Iris pigment epithelial cell (primary cell): ENCODE data around the gene RGP1.
A peak's percentile ranks its signal among the peaks of the same experiment; 100 is the strongest.

Experiments
- DNase-seq: peaks from one replicate; pipeline ENCODE4 v3.0.0-alpha.2; 2011; ENCODE audit warnings: low read depth

RGP1 gene

GRCh38 chr9:35748858-35749514 lies at the start of gene RGP1, which contains the start of gene GBA2:
RGP1 (plus strand) TSS chr9:35749287; CDS start chr9:35749756, 469 bp downstream.
GBA2 (minus strand) TSS chr9:35749228; CDS start chr9:35748704, 524 bp downstream.
- DNase-seq: peak; percentile 61

- DNase-seq: no peak
Observed at GRCh38 chr9:35700031-35700430, 49.1 kb upstream of the RGP1 start.

GRCh38 chr9:35700942-35701341 lies 48.1 kb upstream of the RGP1 start:
- DNase-seq: no peak

GRCh38 chr9:35702696-35703095 lies 46.4 kb upstream of the RGP1 start:
- DNase-seq: no peak

- no peak for DNase-seq
Observed at GRCh38 chr9:35703906-35704672, 45.0 kb upstream of the RGP1 start.

- DNase-seq: no peak
Observed at GRCh38 chr9:35705372-35705771, 43.7 kb upstream of the RGP1 start.

GRCh38 chr9:35705836-35706430 lies 43.2 kb upstream of the RGP1 start:
- DNase-seq: no peak

GRCh38 chr9:35706951-35707350 lies 42.1 kb upstream of the RGP1 start:
- DNase-seq: no peak

- DNase-seq: no peak
Observed at GRCh38 chr9:35708146-35708545, 40.9 kb upstream of the RGP1 start.

- no peak for DNase-seq
Observed at GRCh38 chr9:35710818-35711500, 38.1 kb upstream of the RGP1 start.

- DNase-seq: no peak
Observed at GRCh38 chr9:35711501-35712428, 37.3 kb upstream of the RGP1 start.

GRCh38 chr9:35712762-35713400 lies 36.2 kb upstream of the RGP1 start:
- no peak for DNase-seq

- DNase-seq: no peak
Observed at GRCh38 chr9:35713578-35713977, 35.5 kb upstream of the RGP1 start.

GRCh38 chr9:35714123-35714522 lies 35.0 kb upstream of the RGP1 start:
- DNase-seq: no peak

GRCh38 chr9:35714579-35715252 lies 34.4 kb upstream of the RGP1 start:
- no peak for DNase-seq

- DNase-seq: no peak
Observed at GRCh38 chr9:35716230-35716629, 32.9 kb upstream of the RGP1 start.

- no peak for DNase-seq
Observed at GRCh38 chr9:35717132-35717870, 31.8 kb upstream of the RGP1 start.

- no peak for DNase-seq
Observed at GRCh38 chr9:35718721-35719511, 30.2 kb upstream of the RGP1 start.

GRCh38 chr9:35719546-35719945 lies 29.5 kb upstream of the RGP1 start:
- no peak for DNase-seq
